CD14-positive monocyte (primary cell): Measurements from ENCODE around the gene HSD17B4. TPM values are rescaled to one million over a fixed set of nuclear protein-coding genes. Genes with fewer than 3 reads are reported as not detected.

Experiments
- DNase-seq, 3 donors: peaks; one replicate each; pipeline ENCODE4 v3.0.0-alpha.2; 2011 to 2022
- H2AFZ ChIP-seq: 2 replicates; pipeline ENCODE4 v1.6.0; 2012; ENCODE audit warnings: mild to moderate bottlenecking, low read depth, low read length, inconsistent platforms; ENCODE audit not compliant: insufficient read depth, poor library complexity, severe bottlenecking
- H3K27ac ChIP-seq, 2 donors: 1 replicate in 1 of 2; 2 replicates in 1 of 2; pipeline ENCODE4 v1.5.1; 2012 to 2013; ENCODE audit warnings: low read length in 2 of 2, control low read depth in 1 of 2, inconsistent platforms in 1 of 2, low read depth in 1 of 2, mild to moderate bottlenecking in 1 of 2
- H3K27me3 ChIP-seq, 2 donors: one replicate each; pipeline versions ENCODE4 v1.6.0 to v1.6.1; 2011 to 2013; ENCODE audit warnings: low read length in 2 of 2; ENCODE audit not compliant: control insufficient read depth in 2 of 2, insufficient read depth in 2 of 2
- H3K36me3 ChIP-seq, 2 donors: replicated peaks in 1 of 2; 1 replicate in 1 of 2; 2 replicates in 1 of 2; pipeline versions ENCODE4 v1.5.1 to v1.6.1; 2012 to 2013; ENCODE audit warnings: low read length in 2 of 2, control low read depth in 1 of 2, inconsistent platforms in 1 of 2, mild to moderate bottlenecking in 1 of 2; ENCODE audit not compliant: insufficient read depth in 2 of 2, control insufficient read depth in 1 of 2
- H3K4me1 ChIP-seq, 2 donors: 1 replicate in 1 of 2; 2 replicates in 1 of 2; pipeline versions ENCODE4 v1.5.1 to v1.6.1; 2012 to 2013; ENCODE audit warnings: low read length in 2 of 2, control low read depth in 1 of 2, inconsistent platforms in 1 of 2, mild to moderate bottlenecking in 1 of 2, moderate library complexity in 1 of 2; ENCODE audit not compliant: insufficient read depth in 2 of 2, control insufficient read depth in 1 of 2
- H3K4me2 ChIP-seq: replicated peaks from 2 replicates; pipeline ENCODE3; 2012; ENCODE audit warnings: low read length, moderate library complexity, mild to moderate bottlenecking; ENCODE audit not compliant: poor library complexity, severe bottlenecking; ENCODE audit errors: extremely low read depth
- H3K4me3 ChIP-seq, 3 experiments: fragments of 200-600 bp in 1 of 3; sonication (generic) in 1 of 3; replicated peaks in 1 of 3; 1 replicate in 2 of 3; 2 replicates in 1 of 3; pipeline ENCODE4 v1.5.1; 2011 to 2013; ENCODE audit warnings: low read length in 3 of 3, mild to moderate bottlenecking in 3 of 3, control low read depth in 2 of 3, low read depth in 2 of 3, inconsistent platforms in 1 of 3, moderate library complexity in 1 of 3
- H3K79me2 ChIP-seq: 2 replicates; pipeline ENCODE4 v1.6.0; 2012; ENCODE audit warnings: mild to moderate bottlenecking, control low read depth, inconsistent platforms, low read length, moderate library complexity; ENCODE audit not compliant: insufficient read depth
- H3K9ac ChIP-seq: 2 replicates; pipeline ENCODE4 v1.6.0; 2017; ENCODE audit warnings: low read length, mild to moderate bottlenecking; ENCODE audit not compliant: insufficient read depth, poor library complexity, severe bottlenecking
- H3K9me3 ChIP-seq, 2 donors: replicated peaks in 1 of 2; 1 replicate in 1 of 2; 2 replicates in 1 of 2; pipeline versions ENCODE4 v1.5.1 to v1.6.1; 2012 to 2013; ENCODE audit warnings: low read length in 2 of 2, control low read depth in 1 of 2; ENCODE audit not compliant: control insufficient read depth in 1 of 2, insufficient read depth in 1 of 2
- H4K20me1 ChIP-seq: 2 replicates; pipeline ENCODE4 v1.6.0; 2012; ENCODE audit warnings: mild to moderate bottlenecking, low read length, control low read depth, moderate library complexity; ENCODE audit not compliant: insufficient read depth
- H3K27ac Mint-ChIP-seq, 7 donors: one replicate each; pipeline ENCODE4 v1.8.0; 2020; ENCODE audit warnings: mild to moderate bottlenecking in 7 of 7, mixed read lengths in 7 of 7, moderate library complexity in 6 of 7, inconsistent platforms in 2 of 7
- H3K27me3 Mint-ChIP-seq, 3 donors: one replicate each; pipeline ENCODE4 v1.8.0; 2021 to 2022; ENCODE audit warnings: low read depth in 3 of 3, mild to moderate bottlenecking in 3 of 3, mixed read lengths in 3 of 3, moderate library complexity in 3 of 3, inconsistent platforms in 1 of 3
- H3K36me3 Mint-ChIP-seq, 2 donors: one replicate each; pipeline ENCODE4 v1.8.0; 2020; ENCODE audit warnings: mixed read lengths in 2 of 2, inconsistent platforms in 1 of 2, mild to moderate bottlenecking in 1 of 2
- H3K4me1 Mint-ChIP-seq: one replicate; pipeline ENCODE4 v1.8.0; 2020; ENCODE audit warnings: mild to moderate bottlenecking, mixed read lengths
- H3K4me3 Mint-ChIP-seq, 2 donors: one replicate each; pipeline ENCODE4 v1.8.0; 2020; ENCODE audit warnings: mild to moderate bottlenecking in 2 of 2, mixed read lengths in 2 of 2, moderate library complexity in 1 of 2
- H3K9me3 Mint-ChIP-seq, 7 donors: one replicate each; pipeline ENCODE4 v1.8.0; 2020 to 2022; ENCODE audit warnings: mixed read lengths in 7 of 7, mild to moderate bottlenecking in 6 of 7, moderate library complexity in 6 of 7, inconsistent platforms in 2 of 7
- WGBS: methylation state at CpG from one replicate; pipeline ENCODE4 v1.1.5; 2013; ENCODE audit warnings: missing lambda C conversion rate; ENCODE audit not compliant: insufficient coverage; 5-methylcytosine and 5-hydroxymethylcytosine counted together
- intact Hi-C, 2 donors: fragments of 100-400 bp; cut with micrococcal nuclease; formaldehyde crosslinking; loops; one replicate each; pipeline versions ENCODE4 v1.15.0 to v1.15.1; 2023
- polyA plus RNA-seq, 3 donors: library from polyadenylated mRNA; depleted of rRNA in 1 of 3; unstranded in 2 of 3; stranded (reverse) in 1 of 3; fragments of 300-500 nt in 2 of 3; fragments of >200 nt in 1 of 3; fragmentation: Illumina TruSeq in 2 of 3; gene quantifications; 1 replicate in 2 of 3; 2 replicates in 1 of 3; pipeline ENCODE4 v1.2.3, GENCODE V29; 2012 to 2021
- TF ChIP-seq, protein P1 (sequence below): fragments of 200-600 bp; IDR thresholded peaks from one replicate; pipeline ENCODE4 v1.8.0; 2022; ENCODE audit warnings: antibody characterized with exemption, mild to moderate bottlenecking

HSD17B4 gene
- polyA plus RNA-seq, 3 donors = 78.2 to 167 (median 158) TPM

DNA sequence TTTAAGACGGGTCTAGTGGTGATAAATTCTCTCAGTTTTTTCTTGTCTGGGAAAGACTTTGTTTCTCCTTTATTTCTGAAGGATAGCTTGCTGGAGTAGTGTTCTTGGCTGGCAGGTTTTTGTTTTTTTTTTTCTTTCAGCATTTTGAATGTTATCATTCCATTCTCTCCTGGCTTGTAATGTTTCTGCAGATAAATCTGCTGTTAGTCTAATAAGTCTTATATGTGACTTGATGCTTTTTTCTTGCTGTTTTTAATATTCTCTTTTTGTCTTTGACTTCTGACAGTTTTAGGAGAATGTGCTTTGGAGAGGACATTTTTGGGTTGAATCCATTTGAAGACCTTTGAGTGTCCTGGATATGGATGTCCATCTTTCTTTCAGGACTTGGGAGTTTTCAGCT lies 16.0 kb downstream of the HSD17B4 start:
- Mint-ChIP-seq H3K27ac (no peak overlapping the region), H3K4me3 (no peak overlapping the region), H3K4me1 (peaks cover 15% of the 10 kb centered on the region), H3K9me3 (peaks cover 18 to 35% (median 20%) of the 10 kb centered on the region in 7 donors), H3K36me3 (peaks cover 52 to 69% of the 10 kb centered on the region in 2 donors), H3K27me3 (no peaks in the 10 kb centered on the region)
- WGBS = no CpG with 5 or more reads among the region's 1 CpG
- no peak overlapping the region for H3K27ac ChIP-seq
- H3K4me2 ChIP-seq = no peak overlapping the region
- H4K20me1 ChIP-seq = peaks cover 16% of the 10 kb centered on the region
- no peak for DNase-seq
- H2AFZ ChIP-seq = no peak overlapping the region
- H3K9me3 ChIP-seq = peaks cover 13 to 20% of the 10 kb centered on the region in 2 donors
- no peak overlapping the region for H3K4me3 ChIP-seq
- TF ChIP-seq, protein P1, sequence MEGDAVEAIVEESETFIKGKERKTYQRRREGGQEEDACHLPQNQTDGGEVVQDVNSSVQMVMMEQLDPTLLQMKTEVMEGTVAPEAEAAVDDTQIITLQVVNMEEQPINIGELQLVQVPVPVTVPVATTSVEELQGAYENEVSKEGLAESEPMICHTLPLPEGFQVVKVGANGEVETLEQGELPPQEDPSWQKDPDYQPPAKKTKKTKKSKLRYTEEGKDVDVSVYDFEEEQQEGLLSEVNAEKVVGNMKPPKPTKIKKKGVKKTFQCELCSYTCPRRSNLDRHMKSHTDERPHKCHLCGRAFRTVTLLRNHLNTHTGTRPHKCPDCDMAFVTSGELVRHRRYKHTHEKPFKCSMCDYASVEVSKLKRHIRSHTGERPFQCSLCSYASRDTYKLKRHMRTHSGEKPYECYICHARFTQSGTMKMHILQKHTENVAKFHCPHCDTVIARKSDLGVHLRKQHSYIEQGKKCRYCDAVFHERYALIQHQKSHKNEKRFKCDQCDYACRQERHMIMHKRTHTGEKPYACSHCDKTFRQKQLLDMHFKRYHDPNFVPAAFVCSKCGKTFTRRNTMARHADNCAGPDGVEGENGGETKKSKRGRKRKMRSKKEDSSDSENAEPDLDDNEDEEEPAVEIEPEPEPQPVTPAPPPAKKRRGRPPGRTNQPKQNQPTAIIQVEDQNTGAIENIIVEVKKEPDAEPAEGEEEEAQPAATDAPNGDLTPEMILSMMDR = no peak
- peaks cover 8 to 49% of the 10 kb centered on the region in 2 donors for H3K36me3 ChIP-seq
- H3K9ac ChIP-seq = no peak overlapping the region
- peaks cover 44% of the 10 kb centered on the region for H3K79me2 ChIP-seq
- no peaks in the 10 kb centered on the region for H3K27me3 ChIP-seq
- intact Hi-C loops = no loop called here
- peaks cover 5 to 7% of the 10 kb centered on the region in 2 donors for H3K4me1 ChIP-seq

DNA sequence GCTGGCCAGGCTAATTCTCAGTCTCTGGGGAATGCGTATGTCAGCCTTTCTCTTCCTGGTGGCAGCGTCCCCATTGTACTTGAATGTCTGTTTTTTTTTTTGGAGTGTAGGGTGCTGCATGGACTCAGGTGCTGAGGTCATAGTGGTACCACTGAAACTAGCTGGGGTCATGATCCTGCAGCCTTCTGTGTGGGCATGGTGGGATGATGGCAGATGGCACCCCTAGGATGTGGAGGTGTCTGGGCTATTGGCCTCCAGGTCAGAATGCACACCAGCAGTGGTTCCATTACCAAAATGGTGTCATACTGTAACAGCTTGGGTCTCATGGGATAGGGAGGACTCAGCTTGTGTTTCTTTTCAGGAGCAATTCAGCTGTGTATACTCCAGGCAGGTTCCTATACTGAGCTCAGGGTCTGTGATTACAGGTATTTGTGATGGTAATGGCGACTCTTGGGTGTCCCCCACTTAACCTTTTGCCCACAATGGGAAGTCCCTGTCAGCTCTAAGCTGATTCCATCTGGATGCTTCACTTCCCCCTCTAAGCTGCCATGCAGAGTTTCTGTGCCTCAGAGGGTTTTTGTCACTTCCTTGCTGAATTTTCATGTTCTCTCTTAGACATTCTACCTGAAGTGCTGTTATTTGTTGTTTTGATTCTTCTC lies 17.9 kb downstream of the HSD17B4 start:
- 100% methylated on average over 1 of the region's 3 CpGs for WGBS
- H3K27me3 ChIP-seq = no peaks in the 10 kb centered on the region
- H3K9ac ChIP-seq = no peak overlapping the region
- TF ChIP-seq, protein P1 = no peak
- peaks cover 5 to 7% of the 10 kb centered on the region in 2 donors for H3K4me1 ChIP-seq
- H3K9me3 ChIP-seq = peaks cover 13 to 20% of the 10 kb centered on the region in 2 donors
- no peak overlapping the region for H2AFZ ChIP-seq
- peaks cover 19 to 56% of the 10 kb centered on the region in 2 donors for H3K36me3 ChIP-seq
- peaks cover 35% of the 10 kb centered on the region for H3K79me2 ChIP-seq
- peak in 1 of 3 donors; percentile 14 for DNase-seq
- Mint-ChIP-seq H3K4me3 (no peak overlapping the region), H3K27me3 (no peaks in the 10 kb centered on the region), H3K9me3 (peaks cover 16 to 33% (median 19%) of the 10 kb centered on the region in 7 donors), H3K4me1 (peaks cover 14% of the 10 kb centered on the region), H3K27ac (peak overlapping the region in 3 of 7 donors; percentile 5 to 54 (median 33)), H3K36me3 (peaks cover 52 to 72% of the 10 kb centered on the region in 2 donors)
- no peak overlapping the region for H3K27ac ChIP-seq
- H3K4me3 ChIP-seq = no peak overlapping the region
- H3K4me2 ChIP-seq = no peak overlapping the region
- intact Hi-C loops = no loop called here
- H4K20me1 ChIP-seq = peaks cover 10% of the 10 kb centered on the region
